Measurements from ENCODE around the gene CASKIN2. TPM values are rescaled to one million over a fixed set of nuclear protein-coding genes. Genes with fewer than 3 reads are reported as not detected.

Gene CASKIN2
- total and polyA plus RNA-seq, 4 donors = 2.3 to 12.1 (median 8.6) TPM

GRCh38 chr17:75544250-75544649, 28.9 kb upstream of the CASKIN2 start:
- H3K4me3 ChIP-seq (ENCODE audit: low read depth in 1 of 3, low read length in 3 of 3) = no peak overlapping the region
- no peak overlapping the region for H3K27ac ChIP-seq (ENCODE audit: low read depth in 1 of 2, low read length in 2 of 2)

DNA sequence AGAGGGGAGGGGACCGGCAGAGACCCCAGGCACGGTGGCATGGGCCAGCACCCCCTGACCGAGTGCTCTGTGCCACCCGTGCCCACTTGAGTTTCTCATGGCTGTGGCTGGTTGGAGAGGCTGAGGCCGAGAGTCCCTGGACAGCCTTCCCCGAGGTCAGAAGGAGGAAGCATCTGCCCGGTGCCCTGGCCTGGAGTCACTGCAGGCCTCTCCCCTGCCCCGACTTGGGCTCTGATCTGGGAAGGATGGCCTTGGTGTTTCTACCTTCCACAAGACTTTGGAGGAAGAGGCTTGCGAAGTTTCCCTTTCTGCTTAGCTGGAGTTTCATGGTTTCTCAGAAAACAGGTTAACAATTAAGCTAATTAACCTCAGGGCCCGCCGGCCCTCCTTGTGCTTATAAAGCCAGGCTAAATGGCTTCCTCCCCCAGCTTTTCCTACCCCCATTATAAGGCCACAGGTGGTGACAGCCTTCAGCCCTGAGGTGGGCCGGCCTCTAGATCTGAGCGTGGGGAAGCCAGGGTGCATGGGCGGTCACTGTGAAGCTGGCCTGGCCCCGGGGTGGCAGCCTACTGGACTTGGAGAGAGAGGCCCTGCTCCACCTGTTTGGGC, 27.5 kb upstream of the CASKIN2 start:
- TF ChIP-seq YY1 (IDR thresholded peaks at IDR 0.05) (no peak), NR2F2 (IDR thresholded peaks at IDR 0.05) (no peak), RAD21 (IDR thresholded peaks at IDR 0.05) (no peak), RXRA (IDR thresholded peaks at IDR 0.05) (no peak), GABPA (IDR thresholded peaks at IDR 0.05 in 1 of 2, conservative IDR thresholded peaks at IDR 0.05 in 1 of 2) (no peak), REST (IDR thresholded peaks at IDR 0.05) (no peak), JUND (IDR thresholded peaks at IDR 0.05) (no peak), EGR1 (IDR thresholded peaks at IDR 0.05; ENCODE audit: low read depth in 2 of 2) (no peak), FOXA2 (IDR thresholded peaks at IDR 0.05) (no peak), SP1 (IDR thresholded peaks at IDR 0.05) (no peak), HNF4G (IDR thresholded peaks at IDR 0.05) (no peak), ZBTB33 (IDR thresholded peaks at IDR 0.05) (no peak), HNF4A (conservative IDR thresholded peaks at IDR 0.05) (no peak), FOXA1 (IDR thresholded peaks at IDR 0.05) (no peak)
- TF ChIP-seq, protein P1, sequence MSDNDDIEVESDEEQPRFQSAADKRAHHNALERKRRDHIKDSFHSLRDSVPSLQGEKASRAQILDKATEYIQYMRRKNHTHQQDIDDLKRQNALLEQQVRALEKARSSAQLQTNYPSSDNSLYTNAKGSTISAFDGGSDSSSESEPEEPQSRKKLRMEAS (IDR thresholded peaks at IDR 0.05) = no peak
- TF ChIP-seq, protein P2, sequence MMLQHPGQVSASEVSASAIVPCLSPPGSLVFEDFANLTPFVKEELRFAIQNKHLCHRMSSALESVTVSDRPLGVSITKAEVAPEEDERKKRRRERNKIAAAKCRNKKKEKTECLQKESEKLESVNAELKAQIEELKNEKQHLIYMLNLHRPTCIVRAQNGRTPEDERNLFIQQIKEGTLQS (IDR thresholded peaks at IDR 0.05) = no peak
- TF ChIP-seq, protein P3, sequence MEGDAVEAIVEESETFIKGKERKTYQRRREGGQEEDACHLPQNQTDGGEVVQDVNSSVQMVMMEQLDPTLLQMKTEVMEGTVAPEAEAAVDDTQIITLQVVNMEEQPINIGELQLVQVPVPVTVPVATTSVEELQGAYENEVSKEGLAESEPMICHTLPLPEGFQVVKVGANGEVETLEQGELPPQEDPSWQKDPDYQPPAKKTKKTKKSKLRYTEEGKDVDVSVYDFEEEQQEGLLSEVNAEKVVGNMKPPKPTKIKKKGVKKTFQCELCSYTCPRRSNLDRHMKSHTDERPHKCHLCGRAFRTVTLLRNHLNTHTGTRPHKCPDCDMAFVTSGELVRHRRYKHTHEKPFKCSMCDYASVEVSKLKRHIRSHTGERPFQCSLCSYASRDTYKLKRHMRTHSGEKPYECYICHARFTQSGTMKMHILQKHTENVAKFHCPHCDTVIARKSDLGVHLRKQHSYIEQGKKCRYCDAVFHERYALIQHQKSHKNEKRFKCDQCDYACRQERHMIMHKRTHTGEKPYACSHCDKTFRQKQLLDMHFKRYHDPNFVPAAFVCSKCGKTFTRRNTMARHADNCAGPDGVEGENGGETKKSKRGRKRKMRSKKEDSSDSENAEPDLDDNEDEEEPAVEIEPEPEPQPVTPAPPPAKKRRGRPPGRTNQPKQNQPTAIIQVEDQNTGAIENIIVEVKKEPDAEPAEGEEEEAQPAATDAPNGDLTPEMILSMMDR (IDR thresholded peaks at IDR 0.05; ENCODE audit: low read depth, low read length, missing input control) = no peak
- no peak for DNase-seq (ENCODE audit: low spot score)
- H3K4me1 ChIP-seq (ENCODE audit: control insufficient read depth in 4 of 4, insufficient read depth in 4 of 4, low read length in 3 of 4) = peaks cover 9 to 41% (median 21%) of the 10 kb centered on the region in 4 donors
- WGBS = 80% methylated on average over 15 of the region's 15 CpGs
- no peaks in the 10 kb centered on the region for H3K27me3 ChIP-seq (ENCODE audit: control insufficient read depth in 4 of 4, insufficient read depth in 4 of 4, low read length in 3 of 4)
- peaks cover 0 to 4% (median 2%) of the 10 kb centered on the region in 4 donors for H3K36me3 ChIP-seq (ENCODE audit: control insufficient read depth in 4 of 4, insufficient read depth in 3 of 4, low read depth in 1 of 4, low read length in 3 of 4)
- H3K27ac ChIP-seq (ENCODE audit: low read depth in 1 of 2, low read length in 2 of 2) = no peak overlapping the region
- H3K9me3 ChIP-seq (ENCODE audit: control insufficient read depth in 4 of 4, low read length in 3 of 4) = no peaks in the 10 kb centered on the region
- H3K9ac ChIP-seq (ENCODE audit: low read depth in 1 of 2, low read length in 2 of 2) = no peak overlapping the region
- H3K4me3 ChIP-seq (ENCODE audit: low read depth in 1 of 3, low read length in 3 of 3) = no peak overlapping the region

More at GRCh38 chr17:75544250-75544649, 28.9 kb upstream of the CASKIN2 start:
- Histone ChIP-seq H3K9ac (ENCODE audit: low read depth in 1 of 2, low read length in 2 of 2) (no peak overlapping the region), H3K27me3 (ENCODE audit: control insufficient read depth in 4 of 4, insufficient read depth in 4 of 4, low read length in 3 of 4) (no peaks in the 10 kb centered on the region), H3K36me3 (ENCODE audit: control insufficient read depth in 4 of 4, insufficient read depth in 3 of 4, low read depth in 1 of 4, low read length in 3 of 4) (peaks cover 0 to 6% (median 2%) of the 10 kb centered on the region in 4 donors), H3K4me1 (ENCODE audit: control insufficient read depth in 4 of 4, insufficient read depth in 4 of 4, low read length in 3 of 4) (peaks cover 5 to 28% (median 13%) of the 10 kb centered on the region in 4 donors), H3K9me3 (ENCODE audit: control insufficient read depth in 4 of 4, low read length in 3 of 4) (no peaks in the 10 kb centered on the region)
- no peak for DNase-seq (ENCODE audit: low spot score)
- TF ChIP-seq HNF4G (IDR thresholded peaks at IDR 0.05) (no peak), FOXA2 (IDR thresholded peaks at IDR 0.05) (no peak), GABPA (IDR thresholded peaks at IDR 0.05 in 1 of 2, conservative IDR thresholded peaks at IDR 0.05 in 1 of 2) (no peak), TAF1 (conservative IDR thresholded peaks at IDR 0.05) (no peak), NR2F2 (IDR thresholded peaks at IDR 0.05) (no peak), SP1 (IDR thresholded peaks at IDR 0.05) (no peak)
- TF ChIP-seq, protein P2 (IDR thresholded peaks at IDR 0.05) = no peak
- WGBS = 83% methylated on average over 8 of the region's 8 CpGs

Measured in liver (tissue), 9 donors.